NCI-H748 (cell line): ENCODE measurements around the gene TMEM14B.
"Not testable (repeated sequence)": the region's sequence is repeated elsewhere in the genome, so short reads cannot be mapped to it uniquely, and the experiment has no call there.

ENCODE experiments used
- DNase-seq: peaks from one replicate; lab custom pipeline; 2025; ENCODE audit not compliant: unreplicated experiment; lab: John Stamatoyannopoulos, UW

The TMEM14B gene

DNA sequence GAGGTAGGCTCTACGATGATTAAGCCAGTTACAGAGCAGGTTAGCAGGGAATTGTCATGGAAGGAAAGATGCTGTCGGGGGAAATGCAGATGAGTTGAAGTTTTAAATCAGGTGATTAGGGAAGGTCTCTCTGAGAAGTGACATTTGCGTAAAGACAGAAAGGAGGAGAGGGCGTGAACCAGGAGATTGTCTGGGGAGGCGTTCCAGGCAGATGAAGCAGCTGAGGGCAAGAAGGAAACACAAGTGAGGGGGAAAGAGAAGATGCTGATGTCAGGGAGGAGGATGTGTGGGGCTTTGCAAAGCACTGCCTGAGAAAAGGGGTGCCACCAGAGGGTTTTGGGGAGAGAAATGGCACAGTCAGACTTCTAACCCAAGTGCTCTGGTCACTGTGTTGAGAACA, 2.5 kb upstream of the TMEM14B start:
- no peak for DNase-seq

DNA sequence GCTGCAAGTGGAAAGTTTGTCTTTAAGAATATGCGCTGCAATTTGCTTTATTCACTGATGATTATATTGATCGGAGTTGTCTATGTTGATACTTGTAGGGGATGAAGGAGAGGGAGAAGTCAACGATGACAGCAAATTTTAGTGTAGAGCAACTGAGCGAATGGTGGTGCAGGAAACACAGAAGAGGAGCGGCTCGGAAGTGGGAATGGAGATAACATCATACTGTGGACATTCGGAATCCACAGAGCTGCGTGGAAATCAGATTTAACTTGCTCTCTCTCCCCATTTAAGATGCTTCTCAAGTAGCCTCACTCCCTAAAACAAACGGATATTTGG, 722 bp upstream of the TMEM14B start:
- DNase-seq, result no peak

- DNase-seq, result no peak
Observed at GRCh38 chr6:10749734-10750133, 2.1 kb downstream of the TMEM14B start.

DNA sequence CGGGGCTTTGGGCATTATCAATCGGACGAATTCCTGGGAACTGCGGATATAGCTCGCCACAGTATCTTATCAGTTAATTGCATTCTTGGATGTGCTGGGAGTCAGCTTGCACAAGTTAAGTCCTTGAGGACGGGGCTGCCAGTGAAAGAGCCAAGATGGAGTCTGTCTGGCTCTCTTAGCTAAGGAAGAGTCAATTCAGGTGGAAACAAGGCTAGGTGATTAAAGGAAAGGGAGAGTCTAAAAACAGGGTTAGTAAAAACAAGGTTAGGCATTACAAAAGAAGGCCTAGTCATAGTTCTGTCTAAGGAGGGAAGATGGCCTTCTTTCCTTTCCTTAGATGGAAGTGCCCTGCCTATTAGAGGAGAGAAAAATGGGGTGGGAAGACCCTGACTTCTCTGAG, 3.0 kb downstream of the TMEM14B start:
- DNase-seq, result not testable (repeated sequence)

GRCh38 chr6:10751757-10752156, 4.2 kb downstream of the TMEM14B start:
- DNase-seq, result not testable (repeated sequence)

DNA sequence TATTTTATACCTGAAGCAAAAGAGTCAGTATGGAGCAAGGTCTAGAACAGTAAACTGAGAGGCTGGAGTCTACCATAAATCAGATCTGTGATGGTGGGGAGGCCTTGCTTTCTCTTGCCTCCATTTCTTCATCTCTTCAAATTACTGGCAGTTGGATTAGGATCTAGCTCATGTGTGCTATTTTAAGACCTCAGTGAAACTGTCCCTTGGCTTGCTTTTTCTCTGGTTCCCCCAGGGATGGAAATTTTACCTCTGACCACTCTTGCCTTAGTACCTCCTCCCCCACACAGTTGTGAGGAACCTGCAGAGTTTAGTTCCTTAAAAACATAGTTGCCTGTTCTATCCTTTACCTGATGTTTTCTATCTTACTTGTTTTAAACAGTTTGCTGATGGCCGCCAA, 8.5 kb downstream of the TMEM14B start:
- no peak for DNase-seq

DNA sequence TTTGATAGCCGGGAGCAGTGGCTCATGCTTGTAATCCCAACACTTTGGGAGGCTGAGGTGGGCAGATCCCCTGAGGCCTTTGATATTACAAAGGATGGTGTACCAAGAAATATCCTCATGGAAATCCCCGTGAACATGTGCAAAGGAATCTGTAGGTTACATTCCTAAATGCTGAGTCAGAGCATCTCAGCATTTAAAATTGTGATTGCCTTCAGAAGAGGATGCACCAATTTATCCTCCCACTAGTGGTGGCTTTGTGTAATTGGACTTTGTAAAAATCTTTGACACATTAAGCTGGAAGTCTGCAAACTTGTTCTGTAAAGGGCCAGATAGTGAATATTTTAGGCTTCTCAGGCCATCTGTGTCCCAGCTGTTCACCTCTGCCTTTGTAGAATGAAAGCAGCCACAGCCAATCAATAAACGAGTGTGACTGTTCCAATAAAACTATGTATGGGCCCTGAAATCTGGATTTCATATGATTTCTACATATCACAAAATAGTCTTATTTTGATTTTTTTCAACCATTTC, 11.8 kb downstream of the TMEM14B start:
- DNase-seq, result peak; percentile 45

DNA sequence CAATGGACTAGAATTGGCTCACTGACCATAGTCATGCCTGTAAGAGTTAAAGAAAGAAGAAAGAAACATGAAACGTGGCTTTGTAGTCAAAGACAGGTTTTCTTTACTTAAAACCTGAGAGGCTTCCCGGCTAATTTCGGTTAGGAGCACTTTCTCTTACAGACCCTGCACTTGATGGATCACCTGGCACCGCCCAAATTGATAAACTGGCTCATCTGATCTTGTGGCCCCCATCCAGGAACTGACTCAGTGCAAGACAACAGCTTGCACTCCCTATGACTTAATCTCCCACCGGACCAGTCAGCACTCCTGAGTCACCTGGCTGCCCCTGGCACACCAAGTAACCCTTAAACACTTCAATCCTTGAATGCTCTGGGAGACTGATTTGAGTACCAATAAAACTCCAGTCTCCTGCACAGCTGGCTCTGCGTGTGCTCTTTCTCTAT, 12.3 kb downstream of the TMEM14B start:
- no peak for DNase-seq

DNA sequence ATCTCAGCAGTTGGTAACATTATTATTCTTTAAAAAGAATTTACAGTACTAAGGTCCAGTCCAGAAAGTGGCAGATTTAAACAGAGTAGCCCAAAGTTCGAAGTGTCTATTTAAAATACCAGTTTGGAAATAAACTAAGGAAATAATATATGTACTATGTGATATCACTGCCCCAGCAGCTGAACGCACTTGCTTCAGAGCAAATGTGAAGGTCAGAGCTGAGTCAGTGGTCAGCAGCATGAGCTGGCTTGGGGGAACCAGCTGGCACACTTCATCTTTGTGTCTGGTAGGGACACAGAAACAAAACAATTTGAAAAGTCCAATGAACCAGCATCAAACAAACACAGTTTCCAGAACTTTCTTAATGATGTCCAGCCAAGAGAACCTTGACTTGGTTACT, 15.4 kb downstream of the TMEM14B start:
- no peak for DNase-seq

- no peak for DNase-seq
Observed at GRCh38 chr6:10769419-10769818, 21.8 kb downstream of the TMEM14B start.

GRCh38 chr6:10771371-10771894, 23.8 kb downstream of the TMEM14B start:
- no peak for DNase-seq

DNA sequence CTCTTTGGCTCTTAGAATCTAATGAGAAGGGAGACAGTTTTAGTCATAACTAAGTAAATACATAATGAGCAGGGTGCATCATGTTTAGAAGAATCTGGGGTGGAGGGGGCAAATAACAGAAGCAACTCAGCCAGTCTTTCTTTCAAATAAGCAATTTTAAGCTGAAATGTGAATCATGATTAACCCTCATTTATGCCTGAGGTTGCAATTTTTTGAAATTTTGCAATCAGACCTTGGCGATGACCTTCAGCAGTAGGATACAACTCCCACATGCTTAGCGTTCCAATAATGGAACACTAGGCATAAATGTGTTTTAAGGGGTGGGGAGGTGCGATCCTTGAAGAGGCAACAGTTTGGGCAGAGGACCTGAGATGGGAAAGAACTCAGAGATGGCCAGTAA, 30.6 kb downstream of the TMEM14B start:
- DNase-seq, result no peak

DNA sequence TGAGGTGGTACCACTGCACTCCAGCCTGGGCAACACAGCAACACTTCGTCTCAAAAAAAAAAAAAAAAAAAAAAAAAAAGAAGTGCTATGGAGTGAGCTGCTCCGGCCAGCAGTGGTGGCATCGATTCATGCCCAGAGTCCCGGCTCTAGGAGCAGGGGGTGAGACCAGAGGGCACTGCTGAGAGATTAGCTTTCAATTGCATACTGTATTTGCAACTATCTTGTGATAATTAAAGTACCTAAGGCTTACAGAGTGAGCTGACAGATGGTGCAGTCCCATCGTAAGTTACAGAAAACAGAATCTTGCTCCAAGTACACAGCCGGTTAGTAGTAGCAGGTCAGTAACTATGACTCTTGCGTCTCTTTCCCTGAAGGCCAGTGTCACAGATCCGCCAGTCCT, 31.5 kb downstream of the TMEM14B start:
- no peak for DNase-seq

GRCh38 chr6:10791673-10792072, 44.1 kb downstream of the TMEM14B start:
- DNase-seq, result no peak

DNA sequence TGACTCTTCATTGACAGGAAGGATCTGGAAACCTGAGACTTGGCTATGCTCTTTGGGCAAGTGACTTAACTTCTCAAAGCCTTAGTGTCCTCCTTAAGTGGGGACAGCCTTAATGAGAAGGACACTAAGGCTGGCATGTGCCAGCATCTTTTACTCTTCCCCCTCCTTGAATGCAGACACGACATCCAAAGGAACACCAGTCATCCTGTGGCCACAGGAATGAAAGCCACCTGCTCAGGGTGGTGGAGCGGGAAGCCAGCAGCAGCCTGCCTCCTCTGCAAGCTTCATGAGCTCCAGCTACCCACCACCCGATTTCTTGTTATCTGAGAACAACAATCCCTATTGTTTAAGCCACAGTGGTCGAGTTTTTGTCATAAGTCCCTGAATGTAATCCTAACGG, 44.5 kb downstream of the TMEM14B start:
- no peak for DNase-seq

DNA sequence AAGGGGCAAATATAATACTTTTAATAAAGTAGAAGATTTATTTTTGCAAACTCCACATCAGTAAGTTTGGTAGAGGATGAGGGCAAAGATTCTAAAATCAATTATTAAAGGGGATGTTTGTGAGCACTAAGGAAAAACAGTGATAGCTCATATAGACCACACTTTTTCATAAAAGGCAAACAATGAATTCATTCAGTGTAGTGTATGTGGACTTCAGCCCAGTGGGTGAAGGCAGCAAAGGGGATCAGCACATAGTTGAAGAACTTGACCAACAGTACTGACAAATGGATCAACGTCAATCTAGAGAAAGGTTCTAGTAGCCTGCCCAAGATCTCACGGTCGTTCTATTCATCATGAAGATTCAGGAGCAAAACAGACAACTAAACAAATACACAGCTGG, 45.4 kb downstream of the TMEM14B start:
- no peak for DNase-seq

- DNase-seq, result no peak
Observed at GRCh38 chr6:10793695-10794094, 46.1 kb downstream of the TMEM14B start.

- no peak for DNase-seq
Observed at GRCh38 chr6:10794239-10794638, 46.6 kb downstream of the TMEM14B start.

GRCh38 chr6:10800810-10801209, 53.2 kb downstream of the TMEM14B start:
- no peak for DNase-seq

DNA sequence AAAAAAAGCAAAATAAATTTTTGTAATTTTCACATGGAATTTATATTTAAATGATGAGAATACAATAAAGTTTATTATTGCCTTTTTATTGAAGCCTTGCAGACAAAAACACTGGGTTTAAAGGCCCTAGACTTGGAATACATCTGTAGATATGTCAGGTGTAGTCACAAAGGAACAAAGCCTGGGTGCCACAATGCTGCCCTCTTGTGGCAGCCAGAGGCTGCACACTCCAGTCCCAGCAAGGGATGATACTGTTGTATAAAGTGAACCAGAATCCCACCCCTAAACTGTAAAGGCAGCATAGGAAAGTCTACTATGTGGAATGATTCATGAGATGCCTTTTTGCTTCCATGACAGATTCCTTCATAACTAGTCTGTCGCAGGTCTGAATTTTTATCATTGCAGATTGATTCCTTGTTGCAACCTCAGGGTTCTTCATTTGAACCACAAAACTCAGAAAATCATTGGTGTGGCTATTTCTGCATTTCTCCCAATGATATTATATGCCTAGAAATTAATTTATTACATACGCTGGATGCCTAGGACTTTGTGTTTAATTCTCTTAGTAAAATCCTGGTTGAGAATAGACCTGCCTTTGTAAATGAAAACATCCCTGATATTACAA, 53.7 kb downstream of the TMEM14B start:
- DNase-seq, result peak; percentile 68
